ENCODE measurements around the gene AATK.
A peak's percentile ranks its signal among the peaks of the same experiment; 100 is the strongest.

Gene AATK

GRCh38 chr17:81134064-81134781 lies 31.8 kb downstream of the AATK start:
- intact Hi-C loops (cut with DNase I), result no loop called here
- DNase-seq, result no peak

- intact Hi-C loops (cut with DNase I), result no loop called here
- no peak for DNase-seq
These were observed 33.0 kb downstream of the AATK start for GRCh38 chr17:81132770-81133723.

DNA sequence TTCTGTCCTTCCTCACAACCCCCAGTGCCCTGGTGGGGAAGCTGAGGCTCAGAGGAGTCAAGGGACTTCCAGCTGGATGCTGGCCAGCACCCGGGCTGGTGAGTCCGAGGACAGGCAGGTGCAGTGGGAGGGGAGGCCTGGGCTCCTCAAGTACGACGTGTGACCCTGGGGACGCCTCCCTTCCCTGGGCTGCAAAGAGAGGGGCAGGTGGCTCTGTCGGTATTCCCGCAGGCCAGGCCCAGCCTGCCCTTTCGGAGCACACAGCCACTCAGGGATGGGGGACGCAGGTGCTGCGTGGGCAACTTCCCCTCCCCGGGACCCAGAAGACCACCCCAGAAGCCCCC lies 33.9 kb downstream of the AATK start:
- peak in 1 of 10 donors; percentile 86 for DNase-seq
- intact Hi-C loops (cut with DNase I), result no loop called here

DNA sequence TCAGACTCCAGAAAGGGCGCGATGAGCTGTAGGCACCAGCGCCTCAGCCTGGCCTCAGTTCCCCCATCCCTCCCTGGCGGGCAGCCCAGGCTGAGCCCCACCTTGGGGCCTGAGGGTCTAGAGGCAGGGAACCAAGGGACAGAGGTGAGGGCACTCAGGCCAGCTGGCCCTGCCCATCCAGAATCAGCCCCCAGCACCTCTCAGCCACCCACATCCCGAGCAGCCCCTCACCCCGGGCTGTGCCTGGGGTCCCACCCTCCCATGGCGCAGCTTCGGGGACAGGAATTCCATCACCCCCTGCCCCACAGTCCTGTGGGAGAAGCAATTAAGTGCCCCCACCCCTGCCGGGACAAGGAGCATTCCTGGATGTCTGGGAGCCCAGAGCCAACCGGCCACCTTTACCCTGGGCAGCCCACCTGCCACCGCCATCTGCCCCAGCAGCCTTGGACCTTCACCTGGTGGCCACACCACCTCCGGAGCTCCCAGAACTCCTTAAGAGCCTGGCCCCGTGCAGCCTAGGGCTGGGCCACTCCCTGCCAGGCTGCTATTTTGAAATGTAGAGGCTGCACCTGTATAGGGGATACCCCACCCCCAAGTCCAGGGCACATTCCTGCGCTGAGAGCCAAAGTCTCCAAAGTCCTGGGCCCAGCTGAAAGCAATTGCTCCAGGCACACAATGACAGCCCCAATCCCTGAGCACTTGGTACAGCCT lies 34.4 kb downstream of the AATK start:
- intact Hi-C loops (cut with DNase I), result no loop called here
- peak in 1 of 10 donors; percentile 81 for DNase-seq

DNA sequence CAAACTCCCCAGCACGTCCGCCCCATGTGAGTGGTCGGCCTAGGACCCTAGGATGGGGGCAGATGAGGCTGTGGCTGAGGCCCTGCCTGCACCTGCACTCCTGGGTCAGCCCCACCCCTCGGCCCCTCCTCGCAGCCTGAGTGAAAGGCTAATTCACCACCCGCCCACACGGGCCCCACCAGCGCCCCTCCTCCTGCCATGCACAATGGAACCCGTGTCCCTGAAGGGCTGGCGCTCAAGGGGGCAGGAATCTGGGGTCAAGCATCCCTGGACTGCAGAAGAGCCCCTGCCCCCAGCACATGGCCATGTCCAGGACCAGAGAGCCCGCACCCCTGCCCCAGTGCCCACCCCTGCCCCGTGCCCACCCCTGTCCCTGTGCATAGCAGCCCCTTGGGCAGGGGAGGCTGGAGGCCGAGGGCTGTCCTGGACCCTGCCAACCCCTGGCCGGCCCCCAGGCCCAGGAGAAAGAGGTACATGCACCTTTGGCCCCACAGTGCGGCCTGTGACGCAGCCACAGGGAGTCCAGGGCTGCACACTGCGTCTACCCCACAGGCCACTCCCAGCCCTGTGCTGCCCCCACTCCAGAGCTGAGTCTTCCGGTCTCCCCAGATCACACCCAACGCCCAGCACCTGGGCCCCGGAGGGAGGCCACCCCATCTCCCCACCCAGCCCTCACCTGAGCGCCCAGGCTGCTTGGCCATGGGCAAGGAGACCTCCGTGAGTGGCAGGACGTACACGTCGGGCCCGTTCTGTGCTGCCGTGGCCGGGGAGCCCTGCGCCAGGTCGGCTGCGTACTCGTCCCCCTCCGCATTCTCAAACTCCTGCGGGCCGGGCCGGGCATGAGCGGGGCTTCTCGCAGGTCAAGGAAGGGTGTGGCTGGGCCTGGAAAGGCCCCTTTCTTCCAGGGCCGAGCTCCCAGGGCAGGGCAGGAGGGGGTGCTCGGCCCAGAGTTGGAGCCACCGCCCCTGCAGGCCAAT lies 35.3 kb downstream of the AATK start:
- peak in 8 of 10 donors; percentile 69 to 97 (median 82) for DNase-seq
- intact Hi-C loops (cut with DNase I), result no loop called here

DNA sequence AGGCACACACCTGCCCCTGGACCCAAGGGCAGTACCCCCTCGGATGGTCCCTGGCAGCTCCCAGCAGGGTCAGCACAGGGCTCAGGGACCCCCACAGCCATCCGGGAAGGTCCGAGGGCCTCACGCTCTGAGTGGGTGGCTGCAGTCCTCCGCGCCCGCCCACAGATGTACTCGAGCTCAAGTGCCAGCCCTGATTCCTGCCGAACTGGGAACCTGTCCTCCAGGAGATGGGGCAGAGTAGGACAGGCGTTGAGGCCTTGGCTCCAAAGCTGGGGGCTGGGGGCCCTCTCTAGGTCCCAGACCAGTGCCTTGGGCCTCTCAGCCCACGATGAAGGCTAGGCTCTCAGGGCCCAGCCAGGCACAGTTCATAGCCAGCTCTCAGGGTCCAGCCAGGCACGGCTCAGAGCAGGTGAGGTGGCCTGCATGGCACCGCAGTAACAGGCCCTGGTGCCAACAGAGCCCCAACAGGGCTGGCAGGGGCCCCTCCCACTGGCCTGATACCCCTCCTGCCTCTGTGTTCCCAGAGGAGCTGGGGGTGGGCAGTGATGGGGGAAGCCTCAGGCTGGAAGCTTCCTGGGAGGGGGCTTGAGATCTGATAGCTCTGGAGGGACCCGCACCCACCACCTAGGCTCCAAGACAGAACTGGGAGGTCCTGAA lies 36.2 kb downstream of the AATK start:
- intact Hi-C loops (cut with DNase I), result no loop called here
- DNase-seq, result no peak

DNA sequence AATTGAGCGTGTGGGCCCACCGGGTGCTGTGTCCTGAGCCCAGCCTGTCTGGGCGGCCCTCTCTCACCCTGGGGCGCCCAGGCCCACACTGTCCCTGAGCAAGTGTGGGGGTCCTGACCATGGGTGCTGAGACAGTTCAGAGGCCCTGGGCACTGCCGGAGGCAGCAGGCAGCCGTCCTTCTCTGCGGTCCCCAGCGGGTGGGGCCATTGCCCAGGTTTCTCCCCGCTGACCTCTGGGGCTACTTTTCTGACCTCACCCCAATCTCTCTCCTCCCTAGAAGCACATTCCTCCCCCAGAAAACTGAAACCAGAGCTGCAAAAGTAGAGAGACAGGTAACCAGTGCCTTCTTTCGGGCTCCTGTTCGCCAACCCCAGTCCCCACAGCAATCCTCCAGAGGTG lies 36.7 kb downstream of the AATK start:
- peak in 1 of 10 donors; percentile 69 for DNase-seq
- intact Hi-C loops (cut with DNase I), result no loop called here

GRCh38 chr17:81128774-81129173 lies 37.2 kb downstream of the AATK start:
- intact Hi-C loops (cut with DNase I), result no loop called here
- DNase-seq, result peak; percentile 82 to 99 (median 92)

GRCh38 chr17:81128338-81128737 lies 37.7 kb downstream of the AATK start:
- intact Hi-C loops (cut with DNase I), result no loop called here
- no peak for DNase-seq

- DNase-seq, result no peak
- intact Hi-C loops (cut with DNase I), result no loop called here
These were observed 38.4 kb downstream of the AATK start for GRCh38 chr17:81127526-81128177.

DNA sequence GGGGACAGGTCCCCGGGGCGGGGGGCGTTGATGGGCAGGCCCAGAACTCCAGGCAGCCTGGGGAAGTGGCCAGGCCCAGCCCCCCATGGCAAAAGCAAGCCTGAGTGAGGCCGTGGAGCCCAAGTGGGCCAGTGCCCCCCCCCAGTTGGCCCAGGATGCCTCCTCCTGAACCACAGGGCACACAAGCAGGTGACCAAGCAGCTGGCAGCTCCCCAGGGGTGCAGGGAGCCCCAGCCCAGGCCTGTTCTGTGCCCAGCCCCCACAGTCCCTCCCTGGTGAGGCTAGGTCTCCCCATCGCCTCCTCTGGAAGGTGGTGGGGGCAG lies 38.9 kb downstream of the AATK start:
- DNase-seq, result no peak
- intact Hi-C loops (cut with DNase I), result no loop called here

DNA sequence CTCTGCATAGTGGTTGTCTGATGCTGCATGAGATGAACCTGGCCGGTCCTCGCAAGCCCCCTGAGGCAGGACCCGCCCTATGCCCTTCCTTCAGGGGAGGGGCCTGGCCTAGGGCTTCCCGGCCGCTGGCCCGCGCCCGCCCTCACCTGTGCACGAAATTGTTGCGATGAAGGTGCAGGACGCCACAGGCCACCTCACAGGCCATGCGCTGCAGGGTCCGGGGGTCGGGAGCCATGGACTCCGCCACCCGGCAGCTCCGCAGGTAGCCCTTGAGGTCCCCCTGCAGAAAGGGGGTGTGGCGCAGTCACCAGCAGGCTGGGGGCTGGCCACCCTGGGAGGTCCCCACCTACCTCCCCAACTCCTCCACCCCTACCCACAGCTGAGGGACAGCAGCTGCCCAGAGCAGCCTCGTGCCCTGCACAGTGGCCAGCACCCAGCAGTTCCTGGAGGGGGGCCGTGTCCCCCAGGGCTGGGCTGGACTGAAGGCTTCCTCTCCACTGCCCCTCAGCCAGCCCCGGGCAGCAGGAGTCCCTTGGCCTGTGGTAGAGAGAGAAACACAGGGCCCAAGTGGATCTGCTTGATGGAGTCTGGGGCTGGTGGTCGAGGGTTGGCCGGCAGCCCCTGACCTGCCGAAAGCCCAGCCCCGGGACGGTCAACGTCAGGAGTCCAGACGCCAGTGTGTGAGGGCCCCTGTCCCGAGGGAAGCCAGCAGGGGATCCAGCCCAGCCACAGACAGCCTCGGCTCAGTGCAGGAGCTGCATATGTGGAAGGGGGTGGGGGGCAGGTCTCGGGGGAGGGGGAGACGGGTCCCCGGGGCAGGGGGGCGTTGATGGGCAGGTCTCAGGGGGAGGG lies 39.5 kb downstream of the AATK start:
- intact Hi-C loops (cut with DNase I), result no loop called here
- DNase-seq, result peak in 2 of 10 donors; percentile 71 to 95

DNA sequence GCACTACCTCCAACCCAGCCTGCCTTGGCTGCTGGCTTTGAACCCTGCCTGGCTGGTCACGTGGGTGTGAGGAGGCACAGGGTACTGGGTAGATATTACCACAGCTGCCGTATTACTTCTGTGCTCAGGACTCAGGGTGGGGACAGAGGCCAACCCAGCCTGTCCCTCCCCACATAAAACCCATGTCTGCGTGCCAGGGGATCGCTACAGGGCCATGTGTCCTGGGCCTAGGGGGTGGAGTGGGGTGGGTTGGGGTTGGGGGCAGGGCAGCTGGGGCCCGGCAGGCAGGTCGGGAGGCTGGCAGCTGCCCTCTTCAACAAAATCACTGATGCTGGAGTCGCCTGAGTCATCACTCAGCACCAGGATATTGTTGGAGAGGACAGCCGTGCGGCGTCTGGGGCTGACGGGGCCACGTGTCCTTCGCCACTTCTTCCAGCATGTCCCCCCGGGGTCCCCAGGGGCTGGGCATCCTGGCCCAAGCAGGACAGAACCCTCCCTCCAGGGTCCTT lies 40.4 kb downstream of the AATK start:
- DNase-seq, result no peak
- intact Hi-C loops (cut with DNase I), result no loop called here

DNA sequence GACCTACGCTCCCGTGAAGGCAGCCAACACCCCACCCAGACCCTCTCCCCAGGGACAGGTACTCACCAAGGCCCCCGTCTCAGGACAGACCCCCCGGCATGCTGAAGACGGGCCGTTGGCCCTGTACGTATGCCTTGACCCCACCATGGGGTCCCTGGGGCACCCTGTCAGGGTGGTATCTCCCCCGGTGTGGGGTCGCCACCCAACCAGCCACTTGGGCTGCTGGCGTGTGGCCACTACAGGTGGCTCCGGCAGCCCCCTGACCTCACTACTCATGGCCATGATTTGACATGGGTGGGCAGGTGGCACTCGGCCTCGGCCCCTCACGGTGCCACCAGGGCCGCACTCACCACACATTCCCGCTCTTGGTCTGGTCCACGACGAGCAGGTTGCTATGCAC lies 41.6 kb downstream of the AATK start:
- intact Hi-C loops (cut with DNase I), result no loop called here
- no peak for DNase-seq

- DNase-seq, result peak in 2 of 10 donors; percentile 17 to 90
- intact Hi-C loops (cut with DNase I), result no loop called here
These were observed 42.7 kb downstream of the AATK start for GRCh38 chr17:81123052-81124048.

DNA sequence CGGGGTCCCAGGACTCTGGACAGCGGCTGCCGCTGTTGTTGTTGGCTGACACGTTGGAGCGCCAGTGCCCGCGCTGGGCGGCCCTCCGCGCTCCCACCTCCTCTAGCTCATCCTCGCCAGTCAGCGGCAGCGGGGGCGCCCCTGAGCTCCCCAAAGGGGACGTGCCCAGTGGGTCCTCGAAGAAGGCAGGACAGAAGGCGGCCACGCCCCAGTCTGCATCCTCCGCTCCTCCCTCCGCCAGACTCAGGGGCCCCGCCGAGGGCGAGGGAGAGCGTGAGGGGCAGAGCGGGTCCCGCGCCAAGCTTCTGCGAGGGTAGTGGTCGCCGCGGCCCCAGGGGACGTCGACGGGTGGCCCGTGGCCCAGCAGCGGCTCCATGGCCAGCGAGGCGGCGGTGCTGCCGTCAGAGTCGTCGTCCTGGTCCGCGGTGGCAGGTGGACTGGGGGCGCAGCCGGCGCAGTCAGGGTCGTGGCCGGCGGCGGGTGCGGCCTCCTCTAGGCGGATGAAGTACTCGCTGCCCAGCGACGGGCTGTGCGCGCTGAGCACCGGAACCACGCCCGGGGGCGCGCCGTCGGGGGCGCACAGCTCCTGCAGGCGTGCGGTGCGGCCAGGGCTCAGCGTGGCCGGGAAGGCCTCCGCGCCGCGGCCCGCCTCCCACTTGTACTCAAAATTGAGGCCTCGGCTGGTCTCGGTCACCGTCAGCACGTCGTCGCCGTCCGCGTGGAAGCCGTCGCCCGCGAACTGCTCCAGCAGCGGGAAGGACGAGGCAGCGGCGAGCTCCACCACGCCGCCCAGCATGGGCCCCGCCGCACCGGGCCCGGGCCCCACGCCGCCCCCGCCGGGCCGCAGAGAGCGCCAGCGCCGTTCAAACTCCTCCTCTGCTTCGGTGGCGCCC lies 43.9 kb downstream of the AATK start:
- intact Hi-C loops (cut with DNase I), result no loop called here
- no peak for DNase-seq
